ENCODE results near the gene TUBA3D.

DNA sequence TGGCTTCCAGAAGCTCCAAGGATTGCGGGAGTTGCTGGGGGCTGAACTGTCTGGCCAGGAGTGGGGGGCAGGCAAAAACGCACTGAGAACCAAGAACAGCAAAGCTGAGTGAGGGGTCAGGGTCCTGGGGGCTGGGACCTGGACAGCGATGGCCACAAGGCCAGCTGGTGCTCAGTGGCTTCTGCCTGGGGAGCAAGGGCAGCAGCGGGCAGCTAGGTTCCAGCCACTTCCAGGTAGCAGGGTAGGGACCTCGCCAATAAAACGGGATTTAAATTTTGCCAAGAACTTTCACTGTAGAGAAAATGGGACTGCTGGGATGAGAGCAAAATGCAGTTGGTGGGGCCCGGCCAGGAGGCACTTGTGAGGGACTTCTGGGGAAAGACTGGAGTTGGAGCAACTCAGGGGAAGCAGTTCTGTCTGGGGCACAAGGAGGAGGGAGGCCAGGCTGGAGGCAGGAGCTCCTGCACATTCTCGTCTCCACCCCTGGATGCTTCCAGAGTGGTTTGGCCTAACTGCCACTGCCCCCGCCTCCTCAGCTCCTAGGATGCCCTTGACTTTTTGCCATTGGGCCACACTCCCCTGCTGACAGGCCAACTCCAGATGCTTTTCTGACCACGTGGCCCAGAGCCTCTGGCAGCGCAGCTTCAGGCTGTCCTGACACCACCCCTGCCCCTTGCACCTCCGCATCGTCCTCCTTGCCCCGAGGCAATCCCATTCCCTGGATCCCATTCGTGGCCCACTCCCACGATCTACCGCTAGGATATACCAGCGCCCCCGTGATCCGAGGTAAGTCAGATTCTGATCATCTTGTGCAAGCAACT lies 46.3 kb downstream of the TUBA3D start:
- TF ChIP-seq, protein P1, sequence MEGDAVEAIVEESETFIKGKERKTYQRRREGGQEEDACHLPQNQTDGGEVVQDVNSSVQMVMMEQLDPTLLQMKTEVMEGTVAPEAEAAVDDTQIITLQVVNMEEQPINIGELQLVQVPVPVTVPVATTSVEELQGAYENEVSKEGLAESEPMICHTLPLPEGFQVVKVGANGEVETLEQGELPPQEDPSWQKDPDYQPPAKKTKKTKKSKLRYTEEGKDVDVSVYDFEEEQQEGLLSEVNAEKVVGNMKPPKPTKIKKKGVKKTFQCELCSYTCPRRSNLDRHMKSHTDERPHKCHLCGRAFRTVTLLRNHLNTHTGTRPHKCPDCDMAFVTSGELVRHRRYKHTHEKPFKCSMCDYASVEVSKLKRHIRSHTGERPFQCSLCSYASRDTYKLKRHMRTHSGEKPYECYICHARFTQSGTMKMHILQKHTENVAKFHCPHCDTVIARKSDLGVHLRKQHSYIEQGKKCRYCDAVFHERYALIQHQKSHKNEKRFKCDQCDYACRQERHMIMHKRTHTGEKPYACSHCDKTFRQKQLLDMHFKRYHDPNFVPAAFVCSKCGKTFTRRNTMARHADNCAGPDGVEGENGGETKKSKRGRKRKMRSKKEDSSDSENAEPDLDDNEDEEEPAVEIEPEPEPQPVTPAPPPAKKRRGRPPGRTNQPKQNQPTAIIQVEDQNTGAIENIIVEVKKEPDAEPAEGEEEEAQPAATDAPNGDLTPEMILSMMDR (tag by site-specific recombination; IDR thresholded peaks at IDR 0.05), result no peak
- TF ChIP-seq, protein P2, sequence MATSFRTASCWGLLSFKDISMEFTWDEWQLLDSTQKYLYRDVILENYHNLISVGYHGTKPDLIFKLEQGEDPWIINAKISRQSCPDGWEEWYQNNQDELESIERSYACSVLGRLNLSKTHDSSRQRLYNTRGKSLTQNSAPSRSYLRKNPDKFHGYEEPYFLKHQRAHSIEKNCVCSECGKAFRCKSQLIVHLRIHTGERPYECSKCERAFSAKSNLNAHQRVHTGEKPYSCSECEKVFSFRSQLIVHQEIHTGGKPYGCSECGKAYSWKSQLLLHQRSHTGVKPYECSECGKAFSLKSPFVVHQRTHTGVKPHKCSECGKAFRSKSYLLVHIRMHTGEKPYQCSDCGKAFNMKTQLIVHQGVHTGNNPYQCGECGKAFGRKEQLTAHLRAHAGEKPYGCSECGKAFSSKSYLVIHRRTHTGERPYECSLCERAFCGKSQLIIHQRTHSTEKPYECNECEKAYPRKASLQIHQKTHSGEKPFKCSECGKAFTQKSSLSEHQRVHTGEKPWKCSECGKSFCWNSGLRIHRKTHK (tag by site-specific recombination; IDR thresholded peaks at IDR 0.05), result no peak
